ENCODE data around the gene MIS12.
A peak's percentile ranks its signal among the peaks of the same experiment; 100 is the strongest.

Gene MIS12

DNA sequence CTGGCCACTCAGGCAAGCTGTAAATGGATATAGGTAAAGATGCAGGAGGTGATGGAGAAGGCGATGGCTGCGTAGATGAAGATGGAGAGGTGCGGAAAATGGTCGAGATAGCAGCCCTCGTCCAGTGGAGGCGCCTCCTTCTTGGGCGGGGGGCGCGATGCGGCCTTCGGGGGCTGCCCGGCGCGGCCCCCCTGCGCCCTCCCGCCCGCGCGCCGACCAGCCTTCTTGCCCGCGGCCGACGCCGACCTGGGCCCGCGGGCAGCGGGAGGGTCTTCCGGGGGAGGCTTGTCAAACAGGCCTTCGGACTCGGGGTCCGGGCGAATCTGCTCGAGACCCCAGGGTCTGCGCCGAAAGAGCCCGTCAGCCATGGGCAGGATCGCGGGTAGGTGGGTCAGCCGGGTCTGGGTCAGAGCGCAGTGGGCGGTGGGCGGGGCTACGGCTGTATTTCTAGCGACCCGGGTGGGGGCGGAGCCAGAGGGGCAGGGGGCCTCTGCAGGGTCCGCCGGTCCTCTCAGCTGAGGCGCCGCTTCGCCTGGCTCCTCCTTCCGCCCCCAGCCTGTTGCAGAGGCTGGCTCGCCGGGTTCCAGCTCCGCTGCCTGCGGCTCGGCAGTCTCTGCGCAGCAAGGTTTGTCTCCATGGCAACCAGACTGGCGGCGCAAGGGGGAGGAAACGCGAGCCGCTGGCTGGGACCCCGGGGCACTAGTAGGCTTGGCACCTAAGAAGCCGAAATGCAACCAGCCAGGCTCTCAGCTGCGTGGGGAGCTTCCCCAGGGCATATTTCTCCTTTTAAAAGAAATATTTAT is 14.4 kb downstream of the MIS12 start:
- peak; percentile 88 for DNase-seq

DNA sequence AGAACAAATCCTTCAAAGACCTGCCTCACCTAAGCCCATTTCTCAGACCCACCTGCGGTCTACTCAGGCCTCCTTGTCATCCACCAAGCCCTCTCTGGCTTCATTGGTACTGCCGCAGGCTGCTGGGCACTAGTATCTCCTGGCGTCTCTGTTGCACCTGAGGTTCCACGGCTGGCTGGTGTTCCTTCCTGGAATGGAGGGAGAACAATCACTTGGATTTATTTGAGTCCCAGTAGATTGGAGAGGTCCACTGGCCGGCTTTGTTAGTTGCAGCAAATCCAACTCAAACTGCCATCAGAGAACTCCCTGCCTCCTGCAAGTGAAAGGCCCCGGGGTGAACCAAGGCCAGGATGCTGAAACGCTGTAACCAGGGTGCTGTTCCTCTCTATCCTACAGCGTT is 15.3 kb downstream of the MIS12 start:
- DNase-seq: no peak

DNA sequence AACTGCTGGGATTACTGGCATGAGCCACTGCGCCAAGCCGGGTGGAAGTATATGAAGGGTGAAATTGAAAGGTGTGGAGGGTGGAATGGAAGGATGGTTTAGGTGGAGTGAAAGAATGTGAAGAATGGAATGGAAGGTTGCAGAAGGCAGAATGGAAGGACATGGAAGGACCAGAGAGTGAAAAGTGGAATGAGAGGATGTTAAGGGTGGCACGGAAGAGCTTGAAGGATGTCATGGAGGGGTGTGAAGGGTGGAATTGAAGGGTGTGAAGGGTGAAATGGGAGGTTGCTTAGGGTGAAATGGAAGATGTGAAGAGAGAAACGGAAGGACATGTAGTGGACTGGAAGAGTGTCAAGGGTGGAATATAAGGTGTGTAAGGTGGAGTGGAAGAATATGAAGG is 16.2 kb downstream of the MIS12 start:
- no peak for DNase-seq

DNA sequence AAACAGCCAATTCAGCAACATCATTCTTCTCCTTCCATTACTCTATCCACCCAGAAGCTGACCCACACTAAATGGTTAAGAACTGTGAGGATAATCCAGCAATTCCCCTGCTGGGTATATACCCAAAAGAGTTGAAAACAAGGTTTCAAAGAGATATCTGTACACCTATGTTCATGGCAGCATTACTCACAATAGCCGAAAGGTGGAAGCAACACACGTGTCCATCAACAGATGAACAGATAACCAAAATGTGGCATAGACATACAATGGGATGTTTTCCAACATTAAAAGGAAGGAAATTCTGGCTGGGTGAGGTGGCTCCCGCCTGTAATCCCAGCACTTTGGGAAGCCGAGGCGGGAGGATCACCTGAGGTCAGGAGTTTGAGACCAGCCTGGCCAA is 19.9 kb downstream of the MIS12 start:
- DNase-seq: no peak

DNA sequence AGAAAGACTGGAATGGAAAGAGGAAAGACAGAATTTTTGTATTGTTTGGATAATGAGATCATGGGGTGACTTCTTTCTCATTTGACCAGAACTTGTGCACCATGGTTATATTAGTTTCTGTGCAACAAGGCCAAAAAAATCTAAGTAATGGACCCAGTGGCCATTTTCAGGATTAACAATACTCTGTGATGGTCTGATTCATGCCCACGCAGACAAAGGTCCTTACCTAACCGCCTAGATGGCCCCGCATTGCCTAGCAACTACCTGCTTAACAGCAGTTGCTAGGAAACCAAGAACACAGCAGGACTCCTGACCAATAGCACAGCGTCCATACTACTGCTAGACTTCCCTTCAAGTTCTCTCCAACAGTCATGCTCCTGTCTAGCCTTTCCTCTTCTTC is 22.4 kb downstream of the MIS12 start:
- peak; percentile 42 for DNase-seq

DNA sequence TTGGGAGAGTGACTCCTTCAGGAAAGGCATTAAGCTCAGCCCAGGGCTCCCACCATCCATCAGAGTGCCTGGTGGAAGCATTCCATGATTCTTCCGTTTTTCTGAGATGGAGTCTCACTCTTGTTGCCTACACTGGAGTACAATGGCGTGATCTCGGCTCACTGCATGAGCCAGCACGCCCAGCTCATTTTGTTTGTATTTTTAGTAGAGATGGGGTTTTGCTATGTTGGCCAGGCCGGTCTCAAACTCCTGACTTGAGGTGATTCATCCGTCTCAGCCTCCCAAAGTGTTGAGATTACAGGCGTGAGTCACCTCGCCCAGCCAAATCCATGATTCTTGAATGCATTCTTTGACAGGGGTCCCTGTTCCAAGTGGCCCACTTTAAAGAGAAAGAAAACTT is 23.1 kb downstream of the MIS12 start:
- peak; percentile 55 for DNase-seq

DNA sequence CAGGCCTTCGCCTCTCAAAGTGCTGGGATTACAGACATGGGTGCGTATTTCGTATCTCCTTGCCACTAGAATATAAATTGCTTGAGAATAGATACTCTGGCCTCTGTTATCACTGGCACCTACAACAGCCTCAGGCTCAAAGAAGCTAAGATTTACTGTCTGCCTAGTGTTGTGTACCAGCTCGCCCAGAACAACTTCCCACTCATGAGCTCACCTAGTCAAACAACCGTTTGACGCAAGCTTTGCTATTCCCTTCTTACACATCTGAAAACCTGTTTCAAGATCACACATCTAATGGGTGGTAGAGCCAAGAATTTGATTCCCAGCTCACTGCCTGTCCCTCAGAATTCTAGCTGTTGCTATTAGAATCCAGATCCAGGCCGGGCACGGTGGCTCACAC is 24.4 kb downstream of the MIS12 start:
- no peak for DNase-seq

DNA sequence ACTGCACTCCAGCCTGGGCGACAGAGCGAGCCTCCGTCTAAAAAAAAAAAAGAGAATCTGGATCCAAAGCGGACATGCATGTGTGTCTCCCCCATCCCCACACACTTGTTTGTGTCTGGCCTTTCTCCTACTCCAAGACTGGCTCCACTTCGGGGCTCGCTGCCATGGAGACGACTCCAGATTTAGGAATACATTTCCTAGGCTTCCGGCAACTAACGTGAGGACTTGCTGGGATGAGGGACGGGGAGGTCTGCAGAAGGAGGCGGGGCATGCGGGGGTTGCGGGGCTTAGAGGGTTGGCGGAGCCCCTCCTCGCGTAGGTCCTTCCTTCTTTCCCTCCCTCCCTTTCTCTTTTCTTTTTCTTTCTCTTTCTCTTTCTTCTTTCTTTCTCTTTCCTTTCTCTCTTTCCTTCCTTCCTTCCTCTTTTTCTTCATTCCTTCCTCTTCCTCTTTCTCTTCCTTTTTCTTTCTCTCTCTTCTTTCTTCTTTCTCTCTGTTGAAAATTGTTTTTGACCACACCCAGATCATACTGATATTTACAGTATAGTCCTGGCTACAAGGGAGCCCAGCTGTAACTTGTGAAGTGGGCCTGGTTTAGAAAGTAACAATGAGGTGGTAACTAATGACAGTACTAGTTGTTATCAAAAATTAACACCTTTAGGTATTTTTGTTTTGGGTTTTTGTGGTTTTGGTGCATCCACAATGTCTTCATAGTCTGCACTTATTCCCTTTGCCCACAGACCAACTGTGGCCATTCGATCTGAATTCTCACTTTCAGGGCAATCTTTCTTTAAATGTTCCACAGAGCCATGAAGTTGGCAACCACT is 25.2 kb downstream of the MIS12 start:
- DNase-seq: peak; percentile 46

DNA sequence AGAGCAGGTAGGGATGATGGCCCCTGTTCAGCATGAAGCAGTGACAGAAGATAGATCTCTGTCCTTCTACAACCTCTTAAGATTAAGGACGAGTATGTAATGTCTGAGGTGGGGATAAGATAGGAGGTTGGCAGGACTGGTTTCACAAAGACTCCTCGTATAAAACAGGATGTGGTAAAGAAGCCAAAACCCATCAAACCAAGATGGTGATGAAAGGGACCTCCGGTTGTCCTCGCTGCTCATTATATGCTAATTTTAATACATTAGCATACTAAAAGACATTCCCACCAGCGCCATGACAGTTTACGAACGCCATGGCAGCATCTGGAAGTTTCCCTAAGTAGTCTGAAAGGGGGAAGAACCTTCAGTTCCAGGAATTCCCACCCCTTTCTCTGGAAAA is 27.3 kb downstream of the MIS12 start:
- DNase-seq: no peak

DNA sequence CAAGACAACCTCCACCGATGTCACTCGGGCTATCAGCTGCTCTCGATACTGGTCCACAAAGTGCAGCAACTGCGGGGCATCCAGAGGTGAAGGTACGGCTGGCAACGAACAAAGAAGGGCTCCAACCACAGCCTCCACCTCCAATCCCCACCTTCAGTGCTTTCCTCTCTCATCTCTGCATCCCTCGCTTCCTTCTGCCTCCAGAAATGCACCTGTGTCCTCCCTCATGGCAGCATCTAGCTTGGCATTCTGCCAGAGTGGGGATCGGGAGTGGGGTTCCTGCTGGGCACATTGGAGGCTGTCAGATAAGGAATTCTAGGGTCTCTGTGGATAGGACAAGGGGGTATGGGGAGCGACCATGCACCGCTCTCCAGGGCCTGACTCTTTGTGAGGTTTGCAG is 28.6 kb downstream of the MIS12 start:
- no peak for DNase-seq

DNA sequence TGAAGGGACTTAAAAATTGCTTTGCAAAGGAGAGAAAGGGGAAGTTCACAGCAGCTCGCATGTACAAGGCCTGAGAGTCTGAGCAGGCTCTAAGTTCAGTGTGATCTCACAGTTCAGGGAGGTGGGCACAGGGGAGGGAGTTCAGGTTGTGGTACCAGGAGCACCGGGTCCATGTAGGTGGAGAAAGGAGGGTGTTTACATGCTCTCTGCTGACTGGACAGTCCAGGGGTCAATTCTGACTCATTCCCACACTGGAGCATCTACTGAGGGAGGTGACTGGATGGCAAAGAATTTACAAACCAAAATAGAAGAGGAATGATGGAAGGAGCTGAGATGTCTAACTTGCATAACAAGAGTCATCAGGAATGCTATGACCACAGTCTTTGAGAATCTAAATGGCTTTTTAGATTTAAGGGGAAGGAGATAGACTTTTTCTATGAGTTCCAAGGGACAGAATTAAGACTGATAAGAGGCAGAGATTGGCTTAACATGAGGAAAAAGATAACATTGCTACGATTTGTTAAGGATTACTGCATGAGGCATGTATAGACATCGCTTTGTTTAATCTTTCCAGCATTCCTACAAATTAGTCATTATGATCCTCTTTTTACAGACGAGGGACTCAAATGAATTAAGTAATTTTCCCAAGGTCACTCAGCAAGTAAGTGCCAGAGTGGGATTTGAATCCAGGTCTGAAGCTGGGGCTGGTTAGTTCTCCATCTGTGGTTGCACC is 29.9 kb downstream of the MIS12 start:
- peak; percentile 97 for DNase-seq

DNA sequence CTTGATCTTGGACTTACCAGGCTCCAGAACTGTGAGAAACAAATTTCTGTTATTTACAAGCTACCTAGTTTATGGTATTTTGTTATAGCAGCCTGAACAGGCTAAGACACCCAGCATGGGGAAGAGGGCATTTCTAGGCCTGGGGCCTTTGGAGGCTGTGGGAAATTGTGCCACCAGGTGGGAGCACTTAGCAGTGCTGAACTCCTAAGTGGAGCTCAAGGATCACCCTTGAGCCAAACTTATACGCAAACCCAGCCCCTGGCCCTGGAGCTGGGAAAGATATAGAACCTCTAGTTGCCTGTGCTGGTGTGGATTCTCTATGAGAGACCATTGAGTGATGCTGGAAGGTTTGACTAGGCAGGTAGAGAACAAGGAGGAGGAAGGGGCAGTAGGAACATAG is 36.1 kb downstream of the MIS12 start:
- DNase-seq: no peak

DNA sequence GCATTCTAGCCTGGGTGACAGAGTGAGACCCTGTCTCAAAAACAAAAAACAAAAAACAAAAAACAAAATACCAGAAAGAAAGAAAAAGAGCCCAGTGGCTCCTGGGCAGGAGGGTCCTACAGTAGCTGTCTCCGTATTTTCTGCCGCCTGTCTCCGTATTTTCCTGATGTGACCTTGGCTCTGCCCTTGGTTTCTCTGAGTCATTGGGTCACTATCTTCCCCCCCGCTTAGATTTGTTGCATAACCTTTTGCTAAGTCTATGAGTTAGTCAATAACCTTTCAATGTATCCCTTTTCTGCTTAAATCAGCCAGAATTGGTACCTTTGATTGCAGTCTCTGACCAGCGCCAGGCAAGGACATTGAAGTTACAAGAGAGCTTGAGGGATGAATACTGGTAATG is 36.9 kb downstream of the MIS12 start:
- no peak for DNase-seq

DNA sequence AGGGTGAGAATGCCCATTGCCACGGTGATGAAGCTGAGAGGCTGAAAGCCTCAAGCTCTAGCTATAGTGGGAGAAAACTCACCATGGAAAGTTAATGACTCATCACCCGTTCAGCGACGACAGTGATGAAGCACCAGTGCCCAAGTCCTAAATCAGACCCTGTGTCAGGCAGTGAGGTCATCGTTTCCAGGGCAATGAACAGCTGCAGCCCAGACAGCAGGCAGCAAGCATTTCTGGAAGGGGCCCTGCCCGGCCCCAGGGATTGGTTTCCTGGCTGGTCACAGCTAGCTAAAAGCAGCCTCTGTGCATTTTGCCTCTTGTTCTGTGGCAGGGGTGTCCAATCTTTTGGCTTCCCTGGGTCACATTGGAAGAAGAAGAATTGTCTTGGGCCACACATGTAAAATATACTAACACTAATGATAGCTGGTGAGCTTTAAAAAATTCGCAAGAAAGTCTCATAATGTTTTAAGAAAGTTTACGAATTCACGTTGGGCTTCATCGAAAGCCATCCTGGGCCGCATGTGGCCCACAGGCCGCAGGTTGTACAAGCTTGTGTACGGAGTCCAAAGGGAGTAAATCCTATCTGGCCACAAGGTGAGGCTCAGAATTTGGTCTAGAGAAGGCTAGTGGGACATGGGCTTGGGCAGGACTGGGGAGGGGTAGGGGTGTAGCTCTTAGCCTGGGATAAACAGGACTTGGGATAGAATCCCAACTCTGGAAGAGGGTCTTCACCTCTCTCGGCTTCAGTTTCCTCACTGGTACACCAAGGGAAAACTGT is 40.6 kb downstream of the MIS12 start:
- DNase-seq: peak; percentile 97

DNA sequence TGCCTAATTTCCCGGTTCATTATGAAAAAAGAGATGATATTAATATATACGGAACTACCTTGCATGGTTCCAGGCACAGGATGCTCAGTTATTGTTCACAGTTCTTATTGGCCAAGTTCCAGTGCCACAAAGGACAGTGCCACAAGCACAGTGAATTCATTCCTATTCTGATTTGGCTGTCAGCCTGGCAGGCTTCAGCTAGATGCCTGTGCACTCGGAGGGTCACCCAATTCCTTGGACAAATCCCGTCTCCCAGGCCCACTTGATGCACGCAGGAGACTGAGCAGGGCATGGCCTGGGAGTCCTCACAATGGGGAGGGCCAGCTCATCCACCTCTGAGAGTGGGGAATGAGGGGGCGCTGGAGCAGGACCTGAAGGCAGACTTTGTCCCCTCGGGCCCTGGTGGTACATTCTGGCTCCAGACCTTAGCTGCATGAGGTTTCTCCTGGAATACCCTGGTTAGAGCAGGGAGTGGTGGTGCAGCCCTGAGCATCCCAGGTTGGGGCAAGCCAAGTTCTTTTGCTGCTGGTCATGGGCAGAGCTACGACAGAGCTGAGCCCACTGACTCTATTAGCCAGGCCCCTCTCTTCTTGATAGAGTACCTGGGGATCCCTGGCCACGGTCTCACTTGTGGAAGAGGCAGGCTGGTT is 41.4 kb downstream of the MIS12 start:
- no peak for DNase-seq

DNA sequence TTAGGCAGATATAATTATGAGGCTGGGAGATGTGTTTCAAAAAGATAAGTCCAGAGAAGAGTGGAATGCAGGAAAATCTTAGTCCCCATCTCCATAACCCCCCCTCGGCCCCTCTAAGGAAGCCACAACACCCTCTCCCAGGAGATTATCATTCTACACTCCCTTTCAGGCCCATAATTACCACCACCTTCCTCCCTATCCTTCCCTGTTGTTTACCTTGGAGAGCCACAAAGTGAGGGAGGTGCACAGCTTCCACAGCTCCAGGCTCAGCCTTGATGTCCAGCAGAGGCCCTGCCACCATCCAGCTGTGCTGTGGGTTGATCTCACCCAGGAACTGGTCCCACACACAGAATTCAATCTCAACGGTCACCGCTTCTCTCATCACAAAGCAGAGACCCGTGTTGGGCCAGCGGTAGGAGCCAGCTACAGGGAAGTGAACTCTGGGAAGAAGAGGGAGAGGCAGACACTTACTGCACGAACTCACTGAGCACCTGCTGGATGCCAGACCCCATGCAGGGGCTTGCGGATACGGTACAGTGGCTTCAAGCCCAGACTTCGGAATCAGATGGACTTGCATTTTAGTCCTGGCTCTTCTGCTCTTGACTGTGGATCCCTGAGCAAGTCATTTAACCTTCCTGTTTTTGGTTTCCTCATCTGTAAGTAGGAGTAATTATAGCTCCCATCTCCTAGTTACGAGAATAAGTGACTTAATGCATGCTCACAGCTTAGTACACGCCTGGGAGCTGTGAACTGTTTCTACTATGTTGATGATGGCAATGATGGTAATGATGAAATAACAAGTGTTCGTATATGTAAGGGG is 44.1 kb downstream of the MIS12 start:
- no peak for DNase-seq

DNA sequence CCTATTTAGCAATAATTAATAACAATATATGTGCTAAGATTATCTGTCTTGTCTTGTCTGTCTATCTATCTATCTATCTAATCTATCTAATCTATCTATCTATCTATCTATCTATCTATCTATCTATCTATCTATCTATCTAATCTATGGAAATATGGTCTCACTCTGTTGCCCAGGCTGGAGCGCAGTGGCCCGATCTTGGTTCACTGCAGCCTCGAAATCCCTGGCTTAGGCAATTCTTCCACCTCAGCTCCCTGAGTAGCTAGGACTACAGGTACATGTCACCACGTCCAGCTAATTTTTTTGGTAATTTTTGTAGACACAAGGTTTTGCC is 44.7 kb downstream of the MIS12 start:
- DNase-seq: no peak

DNA sequence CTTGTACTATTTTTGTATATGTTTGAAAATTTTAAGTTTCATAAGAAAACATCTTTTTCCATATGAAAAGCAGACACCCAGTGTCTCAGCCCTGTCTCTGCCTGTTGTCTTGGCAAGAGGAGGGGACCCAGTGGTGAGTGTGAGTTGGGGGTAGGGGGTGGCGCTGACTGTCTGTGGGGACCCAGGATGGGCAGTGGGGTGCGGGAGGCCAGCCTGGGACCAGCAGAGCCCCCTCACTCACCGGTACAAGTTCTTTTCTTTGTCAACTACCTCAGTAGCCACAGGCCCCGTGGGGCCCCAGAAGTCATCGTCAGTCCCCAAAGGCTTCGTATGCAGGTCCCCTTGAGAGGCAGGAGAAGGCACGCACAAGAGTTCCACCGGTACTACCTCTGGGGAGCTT is 46.2 kb downstream of the MIS12 start:
- no peak for DNase-seq

DNA sequence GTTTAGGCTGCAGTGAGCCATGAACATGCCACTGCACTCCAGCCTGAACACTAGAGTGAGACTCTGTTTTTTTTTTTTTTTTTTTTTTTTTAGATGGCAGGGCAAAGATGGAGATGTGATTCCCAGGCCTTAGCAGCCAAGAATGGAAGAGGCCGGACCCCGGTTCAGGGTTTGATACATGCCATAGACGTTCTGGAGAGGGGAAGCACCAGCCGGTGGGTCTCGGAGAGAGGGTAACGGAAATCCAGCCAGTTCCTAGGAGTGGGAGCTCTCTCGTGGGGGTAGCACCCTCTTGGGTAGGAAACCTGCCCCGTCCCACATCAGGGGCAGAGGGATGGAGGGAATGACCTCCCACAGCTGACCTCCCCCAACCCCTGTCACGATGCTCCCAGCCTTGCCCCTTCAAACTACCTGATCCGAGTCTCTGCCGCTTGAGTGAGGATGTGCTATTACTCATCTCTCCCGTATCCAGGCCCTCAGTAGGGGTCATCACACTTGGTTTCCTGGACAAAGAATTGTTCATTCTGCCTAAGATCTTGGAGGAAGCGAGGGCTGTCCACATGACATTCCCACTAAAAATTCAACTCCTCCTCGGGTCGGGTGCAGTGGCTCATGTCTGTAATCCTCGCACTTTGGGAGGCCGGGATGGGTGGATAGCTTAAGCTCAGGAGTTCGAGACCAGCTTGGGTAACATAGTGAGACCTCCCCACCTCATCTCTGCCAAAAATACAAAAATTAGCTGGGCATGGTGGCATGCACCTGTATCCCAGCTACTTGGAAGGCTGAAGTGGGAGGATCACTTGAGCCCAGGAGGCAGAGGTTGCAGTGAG is 47.3 kb downstream of the MIS12 start:
- no peak for DNase-seq

DNA sequence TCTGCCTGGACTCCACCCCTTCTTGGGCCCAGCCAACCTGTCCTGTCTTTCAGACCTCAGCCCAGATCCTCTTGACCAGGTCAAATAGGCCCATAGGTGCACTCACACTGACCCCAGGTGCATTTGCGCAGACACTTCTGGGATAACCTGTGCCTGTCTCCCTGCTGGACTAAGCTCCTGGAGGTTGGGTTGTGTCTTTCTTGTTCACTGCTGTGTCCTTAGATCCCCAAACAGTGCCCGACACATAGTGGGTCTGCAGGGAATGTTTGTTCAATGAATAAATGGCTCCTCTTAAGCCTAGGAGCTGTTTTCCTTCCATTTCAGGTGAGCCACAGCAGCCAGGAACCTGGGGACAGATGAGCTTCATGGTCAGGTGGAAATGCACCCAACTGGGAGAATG is 49.1 kb downstream of the MIS12 start:
- no peak for DNase-seq
